ENCODE results near the gene RNF169.

RNF169 gene

DNA sequence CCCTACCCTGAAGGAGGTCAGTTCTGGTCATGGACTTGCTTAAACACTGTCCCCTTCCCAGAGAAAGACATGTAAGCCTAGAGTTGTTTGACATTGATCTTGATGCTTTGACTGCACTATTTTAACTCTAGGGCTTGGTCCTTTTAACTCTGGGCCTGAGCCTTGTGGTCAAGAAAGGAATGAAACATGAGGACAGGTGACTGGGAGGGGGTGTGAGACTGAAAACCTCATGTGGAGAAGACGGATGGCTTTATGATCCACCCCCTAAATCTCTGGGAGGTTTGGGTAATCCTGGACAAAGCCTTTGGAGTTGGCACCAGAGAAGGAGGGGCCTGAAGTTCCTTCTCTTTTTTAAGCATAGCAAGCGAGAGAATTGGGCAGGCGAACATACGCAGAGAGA, 35.0 kb upstream of the RNF169 start:
- Histone ChIP-seq H3K9me3 (ENCODE audit: control insufficient read depth, insufficient read depth, low read length) (no peaks in the 10 kb centered on the region), H3K27ac (ENCODE audit: low read depth, low read length) (no peak overlapping the region), H3K36me3 (ENCODE audit: control insufficient read depth, insufficient read depth, low read length) (no peaks in the 10 kb centered on the region), H3K9ac (ENCODE audit: low read depth, low read length) (no peak overlapping the region), H3K4me1 (ENCODE audit: control insufficient read depth, insufficient read depth, low read length) (peaks cover 8% of the 10 kb centered on the region), H3K4me3 (ENCODE audit: low read depth, low read length) (no peak overlapping the region), H3K27me3 (ENCODE audit: control insufficient read depth, insufficient read depth, low read length) (no peaks in the 10 kb centered on the region)

DNA sequence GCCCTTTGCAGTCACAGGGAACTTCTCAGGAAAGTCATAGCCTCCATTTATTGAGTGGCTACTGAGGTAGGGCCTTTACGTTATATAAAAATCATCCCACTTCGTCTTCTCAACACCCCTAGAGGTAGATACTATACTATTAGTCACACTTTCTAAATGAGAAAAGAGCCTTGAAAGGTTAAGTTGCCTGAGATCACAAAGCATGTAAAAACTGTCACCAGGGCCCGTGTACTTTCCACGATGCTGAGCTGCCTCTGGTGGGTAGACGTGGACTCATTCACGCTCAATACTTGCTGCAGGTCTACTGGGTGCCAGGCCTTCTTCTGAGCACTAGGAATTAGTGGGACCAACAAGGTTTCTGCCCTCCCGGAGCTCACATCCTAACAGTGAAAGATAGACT, 33.7 kb upstream of the RNF169 start:
- no peaks in the 10 kb centered on the region for H3K9me3 ChIP-seq (ENCODE audit: control insufficient read depth, insufficient read depth, low read length)
- H3K27me3 ChIP-seq (ENCODE audit: control insufficient read depth, insufficient read depth, low read length): no peaks in the 10 kb centered on the region
- no peak overlapping the region for H3K27ac ChIP-seq (ENCODE audit: low read depth, low read length)
- no peak overlapping the region for H3K4me3 ChIP-seq (ENCODE audit: low read depth, low read length)
- H3K4me1 ChIP-seq (ENCODE audit: control insufficient read depth, insufficient read depth, low read length): peaks cover 8% of the 10 kb centered on the region
- H3K9ac ChIP-seq (ENCODE audit: low read depth, low read length): no peak overlapping the region
- no peaks in the 10 kb centered on the region for H3K36me3 ChIP-seq (ENCODE audit: control insufficient read depth, insufficient read depth, low read length)

DNA sequence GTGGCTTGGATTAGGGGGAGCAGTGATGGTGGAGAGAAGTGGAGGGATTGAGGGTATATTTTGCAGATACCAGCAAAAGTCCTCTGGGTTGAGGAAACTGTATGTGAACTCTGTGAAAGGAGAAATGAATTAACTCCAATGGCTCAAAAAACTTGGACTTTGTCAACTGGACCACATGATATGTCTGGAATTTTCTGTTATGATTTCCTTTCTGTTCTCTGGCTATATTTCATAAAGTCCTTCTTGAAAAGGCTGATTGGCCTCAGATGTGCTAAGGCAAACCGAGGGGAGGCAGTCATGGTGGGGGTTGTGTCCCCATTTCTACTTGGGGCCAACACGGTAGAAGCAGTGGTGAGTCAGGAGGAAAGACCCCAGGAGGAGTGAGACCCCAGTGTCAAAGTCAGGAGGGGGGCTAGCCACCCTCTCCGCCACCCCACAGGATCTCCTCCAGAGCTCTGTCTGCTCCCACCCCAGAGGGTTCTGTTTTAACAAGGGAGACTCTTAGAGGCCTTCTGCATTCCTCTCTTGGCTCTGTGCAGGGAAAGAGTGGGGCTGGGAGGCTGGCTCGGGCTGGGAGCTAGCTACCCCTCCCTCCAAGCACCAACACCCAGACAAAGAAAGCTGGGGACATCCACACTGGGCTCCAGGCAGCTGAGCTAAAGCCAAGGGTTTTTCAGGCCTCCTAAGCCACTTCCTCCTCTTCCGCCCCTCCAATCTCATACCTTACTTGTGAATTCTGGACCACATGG, 31.3 kb upstream of the RNF169 start:
- Histone ChIP-seq H3K27me3 (ENCODE audit: control insufficient read depth, insufficient read depth, low read length) (no peaks in the 10 kb centered on the region), H3K9ac (ENCODE audit: low read depth, low read length) (no peak overlapping the region), H3K27ac (ENCODE audit: low read depth, low read length) (no peak overlapping the region), H3K4me3 (ENCODE audit: low read depth, low read length) (no peak overlapping the region), H3K9me3 (ENCODE audit: control insufficient read depth, insufficient read depth, low read length) (no peaks in the 10 kb centered on the region), H3K4me1 (ENCODE audit: control insufficient read depth, insufficient read depth, low read length) (no peaks in the 10 kb centered on the region), H3K36me3 (ENCODE audit: control insufficient read depth, insufficient read depth, low read length) (no peaks in the 10 kb centered on the region)

DNA sequence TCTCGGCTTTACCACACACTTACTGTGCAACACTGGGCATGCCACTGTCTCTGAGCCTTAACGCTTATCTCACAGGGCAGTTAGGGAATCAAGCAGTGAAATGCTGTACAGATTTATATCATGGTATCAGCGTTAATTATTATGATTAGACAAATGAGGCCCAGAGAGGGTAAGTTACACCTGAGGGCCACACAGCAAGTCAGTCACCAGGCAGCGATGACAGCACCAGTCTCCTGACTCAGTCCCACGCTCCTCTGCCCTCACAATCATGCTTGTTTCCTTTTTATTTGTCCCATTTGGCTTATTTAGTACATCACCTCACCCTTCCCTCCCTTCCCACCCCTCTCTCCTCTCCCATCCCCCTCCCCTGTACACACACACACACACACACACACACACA, 29.6 kb upstream of the RNF169 start:
- no peak overlapping the region for H3K27ac ChIP-seq (ENCODE audit: low read depth, low read length)
- no peaks in the 10 kb centered on the region for H3K4me1 ChIP-seq (ENCODE audit: control insufficient read depth, insufficient read depth, low read length)
- no peak overlapping the region for H3K4me3 ChIP-seq (ENCODE audit: low read depth, low read length)
- H3K9me3 ChIP-seq (ENCODE audit: control insufficient read depth, insufficient read depth, low read length): no peaks in the 10 kb centered on the region
- H3K9ac ChIP-seq (ENCODE audit: low read depth, low read length): no peak overlapping the region
- H3K36me3 ChIP-seq (ENCODE audit: control insufficient read depth, insufficient read depth, low read length): no peaks in the 10 kb centered on the region
- H3K27me3 ChIP-seq (ENCODE audit: control insufficient read depth, insufficient read depth, low read length): peaks cover 3% of the 10 kb centered on the region; the same call in 1 of the 2 replicates

DNA sequence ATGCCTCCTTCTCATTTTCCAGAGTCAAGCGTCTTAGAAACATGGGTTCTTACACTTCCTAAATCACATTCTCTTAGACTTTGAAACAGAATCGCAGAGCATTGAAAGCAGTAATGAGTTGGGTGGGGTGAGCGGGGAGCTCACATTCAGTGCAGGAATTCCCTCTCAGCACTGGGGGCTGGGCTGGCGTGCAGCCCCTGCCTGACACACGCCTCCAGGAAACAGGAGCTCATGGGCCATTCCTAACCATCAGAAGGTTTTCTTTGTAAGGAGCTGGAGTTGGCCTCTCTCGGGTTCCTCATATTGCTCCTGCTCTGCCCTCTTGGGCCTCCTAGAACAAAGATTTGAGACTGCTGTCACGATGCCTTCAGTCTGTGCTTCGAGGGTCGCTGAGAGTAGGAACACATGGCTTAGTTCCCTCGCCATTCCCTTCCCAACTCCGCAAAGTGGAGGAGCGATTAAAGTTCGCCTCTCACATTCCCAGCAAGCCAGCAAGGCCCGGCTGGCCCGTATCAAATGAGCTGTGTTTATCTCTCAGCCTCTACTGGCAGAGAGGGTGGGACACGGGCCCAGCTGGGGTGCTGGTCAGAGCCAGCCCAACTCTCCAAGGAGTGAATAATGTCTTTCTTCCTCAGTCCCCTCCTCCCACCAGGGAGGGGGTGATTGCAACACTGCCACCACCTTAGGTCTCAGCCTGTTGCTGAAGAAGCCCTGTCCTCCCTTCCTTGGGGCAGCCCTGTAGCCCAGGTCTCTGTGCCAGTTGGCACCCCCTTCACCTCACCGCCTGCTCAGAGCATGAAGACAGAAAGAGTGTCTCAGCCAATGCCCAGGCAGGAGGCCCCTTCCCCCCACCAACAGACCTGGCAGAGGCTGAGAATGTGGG, 27.8 kb upstream of the RNF169 start:
- Histone ChIP-seq H3K4me1 (ENCODE audit: control insufficient read depth, insufficient read depth, low read length) (no peaks in the 10 kb centered on the region), H3K9me3 (ENCODE audit: control insufficient read depth, insufficient read depth, low read length) (no peaks in the 10 kb centered on the region), H3K27ac (ENCODE audit: low read depth, low read length) (no peak overlapping the region), H3K4me3 (ENCODE audit: low read depth, low read length) (no peak overlapping the region), H3K9ac (ENCODE audit: low read depth, low read length) (no peak overlapping the region), H3K36me3 (ENCODE audit: control insufficient read depth, insufficient read depth, low read length) (no peaks in the 10 kb centered on the region), H3K27me3 (ENCODE audit: control insufficient read depth, insufficient read depth, low read length) (peaks cover 4% of the 10 kb centered on the region; the same call in 1 of the 2 replicates)

DNA sequence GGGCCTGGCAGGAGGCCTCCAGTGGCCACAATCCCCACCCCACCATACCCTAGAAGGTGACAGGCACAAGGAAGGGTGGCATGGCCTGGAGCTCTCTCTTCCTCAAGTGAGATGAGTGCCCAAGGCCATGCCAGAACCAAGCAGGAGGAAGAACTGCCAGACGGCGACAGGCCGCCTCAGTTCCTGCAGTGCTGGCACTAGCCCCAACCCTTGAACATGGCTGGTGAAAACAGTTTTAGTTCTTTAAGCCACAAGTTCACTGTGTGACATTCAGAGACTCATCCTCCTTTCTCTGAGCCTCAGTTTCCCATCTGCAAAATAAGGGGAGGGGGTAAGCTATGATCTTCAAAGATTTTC, 27.2 kb upstream of the RNF169 start:
- H3K4me1 ChIP-seq (ENCODE audit: control insufficient read depth, insufficient read depth, low read length): no peaks in the 10 kb centered on the region
- peaks cover 4% of the 10 kb centered on the region; the same call in 1 of the 2 replicates for H3K27me3 ChIP-seq (ENCODE audit: control insufficient read depth, insufficient read depth, low read length)
- H3K4me3 ChIP-seq (ENCODE audit: low read depth, low read length): no peak overlapping the region
- H3K9ac ChIP-seq (ENCODE audit: low read depth, low read length): no peak overlapping the region
- no peaks in the 10 kb centered on the region for H3K9me3 ChIP-seq (ENCODE audit: control insufficient read depth, insufficient read depth, low read length)
- no peaks in the 10 kb centered on the region for H3K36me3 ChIP-seq (ENCODE audit: control insufficient read depth, insufficient read depth, low read length)
- H3K27ac ChIP-seq (ENCODE audit: low read depth, low read length): no peak overlapping the region

DNA sequence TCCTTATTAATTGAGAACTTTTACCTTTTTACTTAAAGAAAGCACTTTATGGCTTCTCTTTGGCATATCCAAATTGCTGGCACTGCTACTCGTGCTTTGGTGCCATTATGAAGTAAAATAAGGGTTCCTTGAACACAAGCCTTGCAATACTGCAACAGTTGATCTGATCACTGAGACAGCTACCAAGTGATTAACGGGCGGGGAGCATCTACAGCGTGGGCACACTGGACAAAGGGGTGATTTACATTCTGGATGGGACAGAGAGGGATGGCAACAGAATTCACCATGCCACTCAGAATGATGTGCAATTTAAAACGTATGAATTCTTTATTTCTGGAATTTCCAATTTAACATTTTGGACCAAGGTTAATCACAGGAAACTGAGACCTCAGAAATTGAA, 25.1 kb upstream of the RNF169 start:
- no peaks in the 10 kb centered on the region for H3K36me3 ChIP-seq (ENCODE audit: control insufficient read depth, insufficient read depth, low read length)
- no peak overlapping the region for H3K9ac ChIP-seq (ENCODE audit: low read depth, low read length)
- peaks cover 15% of the 10 kb centered on the region for H3K27me3 ChIP-seq (ENCODE audit: control insufficient read depth, insufficient read depth, low read length)
- no peak overlapping the region for H3K4me3 ChIP-seq (ENCODE audit: low read depth, low read length)
- no peaks in the 10 kb centered on the region for H3K4me1 ChIP-seq (ENCODE audit: control insufficient read depth, insufficient read depth, low read length)
- H3K9me3 ChIP-seq (ENCODE audit: control insufficient read depth, insufficient read depth, low read length): no peaks in the 10 kb centered on the region
- H3K27ac ChIP-seq (ENCODE audit: low read depth, low read length): no peak overlapping the region

DNA sequence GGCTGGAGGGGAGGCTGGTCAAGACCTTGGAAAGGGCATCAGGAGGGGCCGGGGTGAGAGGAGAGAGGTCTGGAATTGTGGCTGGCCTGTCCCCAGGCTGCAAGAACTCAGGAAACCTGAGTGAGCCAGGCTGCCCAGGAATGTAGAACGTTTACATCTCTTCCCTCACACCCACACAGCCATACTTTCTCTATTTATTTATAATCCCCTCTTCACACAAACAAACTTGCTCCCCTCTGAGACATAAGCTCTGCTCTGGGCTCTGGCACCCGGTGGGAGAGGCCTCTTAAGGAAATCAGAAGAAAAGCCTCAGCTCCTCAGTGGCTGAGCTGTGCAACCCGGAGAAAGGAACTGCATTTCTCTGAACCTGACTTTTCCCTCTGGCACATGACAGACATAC, 22.9 kb upstream of the RNF169 start:
- Histone ChIP-seq H3K4me1 (ENCODE audit: control insufficient read depth, insufficient read depth, low read length) (no peaks in the 10 kb centered on the region; the same call in 1 of the 2 replicates), H3K27me3 (ENCODE audit: control insufficient read depth, insufficient read depth, low read length) (peaks cover 37% of the 10 kb centered on the region), H3K9ac (ENCODE audit: low read depth, low read length) (no peak overlapping the region), H3K4me3 (ENCODE audit: low read depth, low read length) (no peak overlapping the region), H3K27ac (ENCODE audit: low read depth, low read length) (no peak overlapping the region), H3K9me3 (ENCODE audit: control insufficient read depth, insufficient read depth, low read length) (no peaks in the 10 kb centered on the region), H3K36me3 (ENCODE audit: control insufficient read depth, insufficient read depth, low read length) (no peaks in the 10 kb centered on the region)

DNA sequence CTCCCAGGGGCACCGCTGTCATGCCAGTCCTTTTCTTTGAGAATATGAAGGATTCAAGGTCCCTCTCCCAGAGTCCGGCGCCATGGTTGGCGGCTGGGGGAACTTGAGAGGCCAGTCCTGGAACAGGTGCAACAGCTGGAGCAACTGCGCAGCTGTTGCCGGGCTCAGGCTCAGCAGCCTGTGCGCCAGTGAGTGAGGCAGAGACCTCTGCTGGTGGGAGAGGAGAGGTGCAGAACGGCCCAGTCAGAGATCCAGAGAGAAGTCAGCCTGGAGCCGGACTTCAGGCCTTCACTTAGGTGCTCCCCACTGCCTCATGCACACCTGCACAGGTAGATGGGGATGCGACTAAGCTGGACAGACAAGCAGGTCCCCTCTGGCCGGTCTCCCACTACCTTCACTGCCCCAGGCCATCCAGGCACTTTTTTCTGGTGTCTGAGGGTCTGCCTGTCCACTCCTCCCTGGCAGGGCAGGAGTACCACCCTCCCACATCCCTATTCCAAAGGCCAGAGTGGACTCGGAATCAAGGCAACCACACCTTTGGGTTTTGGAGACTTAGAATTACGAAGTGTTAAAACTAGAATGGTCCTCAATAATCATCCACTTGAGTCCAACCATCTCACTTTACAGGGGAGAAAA, 22.0 kb upstream of the RNF169 start:
- H3K4me3 ChIP-seq (ENCODE audit: low read depth, low read length): no peak overlapping the region
- H3K36me3 ChIP-seq (ENCODE audit: control insufficient read depth, insufficient read depth, low read length): no peaks in the 10 kb centered on the region
- H3K4me1 ChIP-seq (ENCODE audit: control insufficient read depth, insufficient read depth, low read length): no peaks in the 10 kb centered on the region; the same call in 1 of the 2 replicates
- H3K27ac ChIP-seq (ENCODE audit: low read depth, low read length): no peak overlapping the region
- H3K9ac ChIP-seq (ENCODE audit: low read depth, low read length): no peak overlapping the region
- H3K27me3 ChIP-seq (ENCODE audit: control insufficient read depth, insufficient read depth, low read length): peaks cover 46% of the 10 kb centered on the region
- H3K9me3 ChIP-seq (ENCODE audit: control insufficient read depth, insufficient read depth, low read length): no peaks in the 10 kb centered on the region

DNA sequence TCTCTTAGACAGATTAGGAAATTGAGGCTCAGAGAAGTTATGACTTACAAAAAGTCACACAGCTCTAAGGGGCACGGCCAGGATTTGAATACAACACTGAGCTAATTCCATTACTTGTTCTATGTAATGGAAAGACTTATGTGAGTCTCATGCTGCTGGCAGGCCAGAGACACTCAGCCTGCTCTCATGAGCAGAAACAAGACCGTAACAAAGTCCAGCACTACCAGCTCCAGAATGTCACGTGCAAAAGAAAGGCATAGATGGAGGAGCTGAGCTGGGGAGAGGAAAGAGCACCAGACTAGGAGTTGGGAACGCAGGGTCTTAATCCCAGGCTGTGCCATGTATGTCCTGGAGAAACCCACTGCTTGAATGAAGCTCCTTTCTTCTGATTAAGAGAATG, 19.3 kb upstream of the RNF169 start:
- H3K9ac ChIP-seq (ENCODE audit: low read depth, low read length): no peak overlapping the region
- H3K9me3 ChIP-seq (ENCODE audit: control insufficient read depth, insufficient read depth, low read length): no peaks in the 10 kb centered on the region
- H3K27me3 ChIP-seq (ENCODE audit: control insufficient read depth, insufficient read depth, low read length): peaks cover 66% of the 10 kb centered on the region
- no peaks in the 10 kb centered on the region for H3K36me3 ChIP-seq (ENCODE audit: control insufficient read depth, insufficient read depth, low read length)
- H3K27ac ChIP-seq (ENCODE audit: low read depth, low read length): no peak overlapping the region
- no peaks in the 10 kb centered on the region; the same call in 1 of the 2 replicates for H3K4me1 ChIP-seq (ENCODE audit: control insufficient read depth, insufficient read depth, low read length)
- H3K4me3 ChIP-seq (ENCODE audit: low read depth, low read length): no peak overlapping the region
